GM18519 (cell line): ENCODE results near the gene PPP1R9B.
A peak's percentile ranks its signal among the peaks of the same experiment; 100 is the strongest.

ENCODE experiments used
- ATAC-seq: cut with Tn5 transposase; IDR thresholded peaks from one replicate; pipeline ENCODE4 v1.9.1; 2021; ENCODE audit warnings: mild to moderate bottlenecking, moderate library complexity; ENCODE audit not compliant: unreplicated experiment, low FRiP score

The PPP1R9B gene

GRCh38 chr17:50161023-50161910, 10.8 kb upstream of the PPP1R9B start:
- peak; percentile 70 for ATAC-seq

GRCh38 chr17:50157891-50158290, 7.4 kb upstream of the PPP1R9B start:
- ATAC-seq: no peak

- ATAC-seq: no peak
Observed at GRCh38 chr17:50155115-50155819, 4.8 kb upstream of the PPP1R9B start.

GRCh38 chr17:50154604-50155003, 4.1 kb upstream of the PPP1R9B start:
- ATAC-seq: no peak

DNA sequence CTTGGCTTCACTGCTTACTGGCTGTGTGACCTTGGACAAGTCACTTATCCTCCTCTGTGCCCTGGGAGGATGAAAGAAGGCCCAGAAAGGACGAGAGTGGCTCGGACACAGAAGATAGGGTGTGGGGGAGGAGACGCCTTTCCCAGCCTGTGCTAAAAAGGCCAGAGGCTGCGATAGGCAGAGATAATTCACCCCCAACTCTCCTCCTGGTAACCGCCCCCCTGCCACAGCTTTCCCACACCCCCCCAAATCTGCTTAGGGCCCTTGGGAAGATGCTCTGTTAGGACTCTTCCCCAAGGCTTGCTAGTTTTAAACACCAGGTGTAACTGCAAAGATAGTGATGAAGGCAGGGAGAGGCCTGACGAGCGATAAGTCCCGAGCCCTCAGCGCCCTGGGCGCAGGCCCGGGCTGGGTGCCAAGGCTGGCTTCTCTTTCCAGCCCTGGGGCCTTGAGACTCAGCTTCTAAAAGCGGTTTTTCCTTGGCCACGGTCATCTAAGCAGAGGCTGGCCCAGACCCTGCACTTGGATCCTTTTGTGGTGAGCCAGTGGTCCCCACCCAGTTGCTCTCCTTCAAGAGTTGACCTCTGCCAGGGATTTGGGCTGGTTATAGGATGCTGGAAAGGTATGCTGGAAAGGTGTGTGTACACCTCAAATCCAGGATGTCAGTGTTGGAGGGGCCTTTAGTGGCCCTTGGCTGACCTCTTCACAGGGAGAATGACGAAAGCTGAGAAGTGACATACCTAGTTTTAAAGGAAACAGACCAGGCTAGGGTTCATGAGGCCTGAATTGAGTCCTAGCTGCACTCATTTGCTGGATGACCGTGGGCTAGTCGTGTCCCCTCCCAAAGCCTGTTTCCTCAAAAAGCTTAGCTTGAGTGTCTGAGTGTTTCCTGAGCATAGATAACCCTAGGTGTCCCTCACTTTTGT, 3.4 kb upstream of the PPP1R9B start:
- no peak for ATAC-seq

DNA sequence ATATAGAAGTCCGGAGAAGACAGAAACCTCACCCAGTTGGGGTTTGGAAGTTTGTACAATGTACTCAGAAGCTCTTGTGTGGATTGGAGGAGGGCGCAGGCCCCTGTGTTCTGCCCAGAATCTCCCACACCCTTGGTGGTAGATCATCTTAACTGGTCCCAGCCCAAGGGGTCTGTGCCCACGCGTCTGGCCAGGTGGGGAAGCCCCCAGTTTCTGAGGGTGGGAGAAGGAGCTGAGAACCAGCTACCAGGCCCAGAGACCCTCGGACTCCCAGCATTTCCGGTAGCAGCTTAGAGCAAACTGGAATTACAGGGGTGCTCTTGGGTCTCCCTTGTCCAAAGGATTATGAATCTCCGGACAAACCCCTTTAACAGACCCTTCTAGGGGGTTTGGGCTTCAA, 2.3 kb upstream of the PPP1R9B start:
- ATAC-seq: no peak

GRCh38 chr17:50151937-50152547, 1.6 kb upstream of the PPP1R9B start:
- no peak for ATAC-seq

- no peak for ATAC-seq
Observed at GRCh38 chr17:50151041-50151936, 812 bp upstream of the PPP1R9B start.

- ATAC-seq: no peak
Observed at GRCh38 chr17:50149417-50150353, 792 bp downstream of the PPP1R9B start.

GRCh38 chr17:50149091-50149416, 1.4 kb downstream of the PPP1R9B start:
- ATAC-seq: no peak

GRCh38 chr17:50148226-50149090, 2.0 kb downstream of the PPP1R9B start:
- no peak for ATAC-seq

- ATAC-seq: no peak
Observed at GRCh38 chr17:50147841-50148225, 2.6 kb downstream of the PPP1R9B start.

- no peak for ATAC-seq
Observed at GRCh38 chr17:50146927-50147665, 3.4 kb downstream of the PPP1R9B start.

DNA sequence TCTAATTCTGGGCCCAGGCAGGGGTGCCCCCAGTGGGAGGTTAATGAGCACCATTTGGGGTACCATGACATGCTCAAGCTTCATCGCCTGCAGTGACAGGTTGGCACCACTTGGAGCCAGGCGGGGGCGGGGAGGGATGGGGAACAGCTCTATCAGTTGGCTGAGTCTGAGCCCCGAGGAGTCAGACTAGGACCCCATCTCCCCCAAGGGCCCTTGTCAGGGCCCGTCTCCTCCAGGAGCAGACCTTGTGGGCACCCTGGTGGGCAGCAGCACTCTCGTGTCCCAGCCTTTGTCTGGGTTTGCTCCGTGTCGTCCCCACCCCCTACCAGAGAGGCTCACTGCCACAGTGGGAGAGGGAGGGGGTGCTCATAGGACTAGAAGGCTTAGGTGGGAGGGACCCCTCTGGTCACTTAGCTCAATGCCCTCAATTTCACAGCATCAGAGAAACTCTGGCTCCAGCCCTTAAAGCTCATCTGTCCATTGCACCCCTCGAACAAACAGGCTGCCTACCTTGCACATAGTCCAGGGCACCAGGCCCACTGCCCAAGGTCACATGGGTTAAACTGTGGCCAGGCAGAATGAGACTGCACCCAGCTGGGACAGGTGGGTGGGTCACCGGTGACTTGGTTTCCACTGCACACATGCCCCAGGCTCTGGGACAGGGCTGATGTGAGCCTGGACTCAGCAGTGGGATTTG, 4.1 kb downstream of the PPP1R9B start:
- ATAC-seq: no peak

- no peak for ATAC-seq
Observed at GRCh38 chr17:50145532-50146229, 4.8 kb downstream of the PPP1R9B start.
